ENCODE results near the gene ZNF423. TPM values are rescaled to one million over a fixed set of nuclear protein-coding genes. Genes with fewer than 3 reads are reported as not detected.
A peak's percentile ranks its signal among the peaks of the same experiment; 100 is the strongest.

ZNF423 gene
- total and polyA plus RNA-seq, 10 donors = 0.36 to 7.0 (median 3.7) TPM

- Histone ChIP-seq H3K27ac (no peak overlapping the region), H3K9me3 (no peaks in the 10 kb centered on the region), H3K4me1 (peaks cover 0 to 18% (median 14%) of the 10 kb centered on the region in 6 donors), H3K27me3 (replicated peaks in 1 of 7) (no peaks in the 10 kb centered on the region), H3K4me3 (no peak overlapping the region), H3K36me3 (no peaks in the 10 kb centered on the region)
- WGBS, 5 donors = 62 to 76% (median 72%) methylated on average over 12 of the region's 12 CpGs
- DNase-seq = peak; percentile 27
- TF ChIP-seq CTCF (IDR thresholded peaks at IDR 0.05 in 8 of 11, conservative IDR thresholded peaks at IDR 0.05 in 3 of 11) = no peak
- TF ChIP-seq POLR2A (IDR thresholded peaks at IDR 0.05) = no peak
- no peak for TF ChIP-seq POLR2AphosphoS5 (IDR thresholded peaks at IDR 0.05)
- intact Hi-C loops (cut with DNase I; ENCODE audit: low total_unique reads) = no loop called here
These were observed 277.4 kb downstream of the ZNF423 start for GRCh38 chr16:49578435-49579024.

GRCh38 chr16:49578018-49578417, 277.9 kb downstream of the ZNF423 start:
- H3K4me1 ChIP-seq = peaks cover 0 to 18% (median 14%) of the 10 kb centered on the region in 6 donors
- peak; percentile 29 for DNase-seq
- TF ChIP-seq CTCF (IDR thresholded peaks at IDR 0.05 in 8 of 11, conservative IDR thresholded peaks at IDR 0.05 in 3 of 11) = no peak
- TF ChIP-seq POLR2A (IDR thresholded peaks at IDR 0.05) = no peak
- no peak for TF ChIP-seq POLR2AphosphoS5 (IDR thresholded peaks at IDR 0.05)
- 61 to 79% (median 67%) methylated on average over 3 of the region's 3 CpGs for WGBS, 5 donors
- no peak overlapping the region for H3K4me3 ChIP-seq
- H3K9me3 ChIP-seq = no peaks in the 10 kb centered on the region
- no peak overlapping the region for H3K27ac ChIP-seq
- no peaks in the 10 kb centered on the region for H3K27me3 ChIP-seq (replicated peaks in 1 of 7)
- intact Hi-C loops (cut with DNase I; ENCODE audit: low total_unique reads) = no loop called here
- no peaks in the 10 kb centered on the region for H3K36me3 ChIP-seq

GRCh38 chr16:49576941-49577340, 279.0 kb downstream of the ZNF423 start:
- H3K27ac ChIP-seq = no peak overlapping the region
- DNase-seq = peak; percentile 52
- H3K4me3 ChIP-seq = no peak overlapping the region
- TF ChIP-seq CTCF (IDR thresholded peaks at IDR 0.05 in 8 of 11, conservative IDR thresholded peaks at IDR 0.05 in 3 of 11) (no peak), POLR2AphosphoS5 (IDR thresholded peaks at IDR 0.05) (no peak), POLR2A (IDR thresholded peaks at IDR 0.05) (no peak)
- intact Hi-C loops (cut with DNase I; ENCODE audit: low total_unique reads) = no loop called here
- 82 to 88% (median 85%) methylated on average over 3 of the region's 3 CpGs for WGBS, 5 donors
- peaks cover 0 to 18% (median 14%) of the 10 kb centered on the region in 6 donors for H3K4me1 ChIP-seq
- no peaks in the 10 kb centered on the region for H3K36me3 ChIP-seq
- H3K9me3 ChIP-seq = no peaks in the 10 kb centered on the region
- no peaks in the 10 kb centered on the region for H3K27me3 ChIP-seq (replicated peaks in 1 of 7)

- TF ChIP-seq CTCF (IDR thresholded peaks at IDR 0.05 in 8 of 11, conservative IDR thresholded peaks at IDR 0.05 in 3 of 11) (no peak), POLR2AphosphoS5 (IDR thresholded peaks at IDR 0.05) (no peak), POLR2A (IDR thresholded peaks at IDR 0.05) (no peak)
- Histone ChIP-seq H3K27ac (peak overlapping the region in 4 of 8 donors; percentile 49 to 70 (median 64)), H3K4me1 (peaks cover 0 to 18% (median 14%) of the 10 kb centered on the region in 6 donors), H3K4me3 (no peak overlapping the region), H3K27me3 (replicated peaks in 1 of 7) (no peaks in the 10 kb centered on the region), H3K9me3 (no peaks in the 10 kb centered on the region), H3K36me3 (no peaks in the 10 kb centered on the region)
- 87 to 94% (median 89%) methylated on average over 3 to 4 of the region's 4 CpGs for WGBS, 5 donors
- intact Hi-C loops (cut with DNase I; ENCODE audit: low total_unique reads) = no loop called here
- DNase-seq = peak; percentile 71
These were observed 279.8 kb downstream of the ZNF423 start for GRCh38 chr16:49576173-49576494.
